M059J (cell line): ENCODE results near the gene ITGB3. TPM values are rescaled to one million over a fixed set of nuclear protein-coding genes. Genes with fewer than 3 reads are reported as not detected.
A peak's percentile ranks its signal among the peaks of the same experiment; 100 is the strongest.

ENCODE experiments used
- DNase-seq: peaks from one replicate; pipeline ENCODE4 v3.0.0-alpha.2; 2012; ENCODE audit warnings: low read depth
- total RNA-seq: library from RNA; depleted of rRNA; stranded (reverse); fragments of >200 nt; shearing (Covaris generic); gene quantifications from 2 replicates; pipeline ENCODE4 v1.2.3, GENCODE V29; 2014

ITGB3 gene
- total RNA-seq, 1 experiment from 2014 or later, result 3.1 TPM

DNA sequence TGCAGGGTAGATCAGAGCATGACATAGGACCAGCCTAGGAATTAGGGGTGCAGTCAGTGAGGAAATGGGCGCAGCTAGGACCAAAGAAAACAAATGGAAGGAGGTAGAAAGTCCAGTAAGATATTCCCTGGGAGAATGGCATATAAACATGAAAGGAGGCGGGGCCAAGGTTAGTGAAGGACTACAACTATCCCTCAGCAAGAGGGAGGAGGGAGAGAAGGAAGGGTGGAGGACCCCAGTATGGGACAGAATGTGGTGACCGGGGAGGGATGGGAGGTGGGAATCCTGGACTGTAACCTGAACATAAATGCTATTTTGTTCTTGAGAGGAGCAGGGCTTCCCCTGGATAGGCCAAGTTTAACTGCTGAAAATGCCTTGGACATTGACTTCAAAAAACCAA is 22.8 kb downstream of the ITGB3 start:
- peak; percentile 26 for DNase-seq

DNA sequence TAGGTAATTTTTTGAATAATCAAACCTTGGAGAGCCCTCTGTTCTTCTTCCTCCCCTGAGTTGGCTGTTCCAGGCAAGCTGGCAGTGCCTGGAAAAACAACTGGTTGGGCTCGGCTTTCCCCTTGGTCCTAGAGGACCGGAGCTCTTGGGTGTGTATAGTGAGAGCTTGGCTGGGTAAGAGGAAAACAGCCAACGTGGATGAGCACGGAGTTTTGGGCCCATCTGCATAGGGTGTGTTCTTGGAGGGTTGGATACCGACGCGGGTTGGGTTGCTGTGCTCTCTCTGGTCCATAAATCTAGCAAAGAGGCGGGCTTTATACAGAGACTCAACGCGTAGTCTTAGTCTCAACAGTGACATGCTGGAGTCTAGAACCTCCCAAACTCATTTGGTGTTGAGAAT is 23.2 kb downstream of the ITGB3 start:
- DNase-seq, result peak; percentile 91

DNA sequence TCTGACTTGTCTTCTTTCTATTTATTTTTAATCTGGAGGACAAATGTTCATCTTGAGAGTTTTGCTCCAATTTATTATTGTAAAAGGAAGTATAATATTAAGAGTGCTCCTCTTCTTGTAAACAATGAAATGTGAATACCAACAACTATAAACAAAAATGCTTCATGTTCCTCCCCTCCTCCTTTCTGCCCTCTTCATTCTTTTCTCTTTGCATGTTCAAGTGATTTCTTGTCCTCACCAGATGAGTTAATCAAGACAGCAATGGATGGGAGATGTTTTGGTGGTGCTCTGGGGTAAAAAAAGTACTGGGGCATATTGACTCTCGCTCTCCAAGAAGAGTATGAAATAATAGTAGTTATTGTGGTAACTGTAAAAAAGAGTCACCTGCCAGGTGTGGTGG is 24.3 kb downstream of the ITGB3 start:
- no peak for DNase-seq

GRCh38 chr17:47278561-47278960 is 24.9 kb downstream of the ITGB3 start:
- peak; percentile 53 for DNase-seq

DNA sequence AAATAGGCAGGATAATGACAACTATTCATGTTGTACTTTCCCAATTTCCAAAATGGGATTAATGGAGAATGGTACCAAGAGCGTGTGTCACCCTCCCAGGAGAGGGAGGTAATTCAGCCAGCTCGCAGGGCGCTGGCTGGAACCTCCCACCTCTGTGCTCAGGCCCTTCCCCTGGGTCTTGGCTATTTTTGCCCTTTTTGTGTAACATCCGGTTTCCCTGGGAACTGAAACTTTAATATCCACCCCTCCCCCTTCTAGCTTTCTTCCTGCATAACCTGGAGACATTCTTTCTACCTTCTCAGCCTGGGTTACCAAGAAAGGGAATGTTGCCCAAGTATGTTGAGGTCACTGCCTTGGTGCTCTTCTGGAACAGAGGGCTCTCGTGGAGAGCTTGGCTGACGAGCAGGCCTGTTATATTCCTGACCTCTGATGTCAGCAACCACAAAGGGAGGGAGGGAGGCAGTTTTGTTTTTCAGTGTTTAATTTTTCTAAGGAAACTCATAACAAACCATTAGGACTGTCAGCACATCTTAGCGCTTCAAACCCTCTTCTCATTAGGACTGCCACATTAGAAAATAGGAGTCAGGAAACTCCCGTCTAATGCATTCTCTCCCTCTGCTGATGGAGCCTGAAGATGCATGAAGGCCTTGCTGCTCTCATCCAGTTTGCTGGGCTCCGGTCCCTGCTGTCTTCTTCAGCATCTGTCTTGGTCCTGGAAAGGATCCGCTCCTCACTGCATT is 25.6 kb downstream of the ITGB3 start:
- peak; percentile 100 for DNase-seq

DNA sequence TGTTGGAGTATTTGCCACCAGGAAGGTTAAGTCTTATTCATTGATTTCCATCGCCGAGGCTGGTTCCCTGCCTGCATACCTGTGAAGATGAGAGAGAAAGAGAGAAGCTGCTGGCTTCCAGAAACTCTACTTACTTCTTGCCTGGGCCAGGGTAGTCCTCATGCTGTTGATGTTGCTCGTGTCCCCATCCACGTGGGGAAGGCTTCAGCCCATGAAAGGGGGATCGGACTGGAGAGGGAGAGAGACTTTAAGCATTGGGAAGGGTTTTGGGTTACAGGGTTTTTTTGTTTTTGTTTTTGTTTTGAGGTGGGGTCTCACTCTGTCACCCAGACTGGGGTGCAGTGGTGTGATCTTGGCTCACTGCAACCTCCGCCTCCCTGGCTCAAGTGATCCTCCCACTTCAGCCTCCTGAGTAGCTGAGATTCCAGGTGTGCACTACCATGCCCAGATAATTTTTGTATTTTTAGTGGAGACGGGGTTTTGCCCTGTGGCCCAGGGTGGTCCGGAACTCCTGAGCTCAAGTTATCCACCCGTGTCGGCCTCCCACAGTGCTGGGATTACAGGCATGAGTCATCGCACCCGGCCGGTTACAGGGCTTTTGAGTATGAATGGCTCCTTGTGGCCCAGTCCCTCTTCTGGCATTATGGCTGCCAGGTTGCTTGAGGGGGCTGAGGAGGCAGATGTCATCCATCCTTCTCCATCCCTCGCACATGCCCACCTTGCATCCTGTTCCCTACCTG is 26.6 kb downstream of the ITGB3 start:
- DNase-seq, result peak; percentile 83

DNA sequence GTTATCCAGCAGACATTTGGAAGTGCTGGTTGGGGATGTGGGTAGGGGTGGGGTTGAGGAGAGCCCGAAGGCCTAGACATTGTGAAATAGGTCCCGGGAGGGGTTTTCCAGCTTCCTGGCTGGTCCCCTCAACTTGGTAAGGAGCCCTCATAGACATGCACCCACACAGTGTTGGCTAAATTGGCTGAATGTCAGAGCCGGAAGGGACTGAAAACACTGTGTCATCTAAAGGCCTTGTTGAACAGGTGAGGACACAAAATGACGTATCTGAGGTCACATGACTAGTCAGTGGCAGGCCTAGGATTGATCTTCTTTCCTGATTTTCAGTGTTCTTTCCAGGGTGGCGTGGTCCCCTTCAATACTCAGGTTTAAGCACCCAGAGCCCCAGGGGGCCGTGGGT is 27.6 kb downstream of the ITGB3 start:
- peak; percentile 15 for DNase-seq

DNA sequence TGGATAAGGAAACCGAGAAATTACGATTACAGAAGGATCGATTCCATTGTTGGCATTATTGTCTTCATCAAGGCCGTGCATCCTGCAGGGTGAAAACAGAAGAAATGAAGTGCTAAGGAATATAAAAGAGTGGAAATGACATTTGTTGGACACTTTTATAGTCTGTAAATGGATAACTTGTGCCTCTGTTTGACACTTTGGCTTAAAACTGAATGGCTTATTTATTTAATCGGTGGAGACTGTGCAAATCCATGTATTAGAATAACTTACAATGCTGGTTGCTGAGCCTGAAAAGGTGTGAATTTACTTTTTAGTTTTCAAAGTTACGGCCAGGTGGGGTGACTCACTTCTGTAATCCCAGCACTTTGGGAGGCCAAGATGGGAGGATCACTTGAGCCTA is 31.4 kb downstream of the ITGB3 start:
- no peak for DNase-seq

GRCh38 chr17:47286198-47286914 is 32.7 kb downstream of the ITGB3 start:
- DNase-seq, result no peak

- no peak for DNase-seq
Observed at GRCh38 chr17:47287068-47287467, 33.4 kb downstream of the ITGB3 start.

- no peak for DNase-seq
Observed at GRCh38 chr17:47287639-47288038, 34.0 kb downstream of the ITGB3 start.

GRCh38 chr17:47288531-47289116 is 35.0 kb downstream of the ITGB3 start:
- DNase-seq, result peak; percentile 28

DNA sequence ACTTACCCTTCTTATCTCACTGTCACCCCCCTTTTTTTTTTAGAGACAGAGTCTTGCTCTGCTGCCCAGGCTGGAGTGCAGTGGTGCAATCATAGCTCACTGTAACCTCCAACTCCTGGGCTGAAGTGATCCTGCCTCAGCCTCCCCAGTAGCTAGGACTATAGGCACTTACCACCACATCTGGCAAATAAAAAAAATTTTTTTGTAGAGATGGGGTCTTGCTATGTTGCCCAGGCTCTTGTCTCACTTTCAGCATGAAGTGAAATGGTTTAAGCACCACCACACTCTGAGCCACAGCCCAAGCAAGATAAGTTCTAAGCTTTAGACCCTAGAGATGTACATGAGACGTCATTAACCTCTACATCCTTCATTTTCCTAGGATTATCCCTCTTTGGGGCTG is 35.7 kb downstream of the ITGB3 start:
- no peak for DNase-seq

DNA sequence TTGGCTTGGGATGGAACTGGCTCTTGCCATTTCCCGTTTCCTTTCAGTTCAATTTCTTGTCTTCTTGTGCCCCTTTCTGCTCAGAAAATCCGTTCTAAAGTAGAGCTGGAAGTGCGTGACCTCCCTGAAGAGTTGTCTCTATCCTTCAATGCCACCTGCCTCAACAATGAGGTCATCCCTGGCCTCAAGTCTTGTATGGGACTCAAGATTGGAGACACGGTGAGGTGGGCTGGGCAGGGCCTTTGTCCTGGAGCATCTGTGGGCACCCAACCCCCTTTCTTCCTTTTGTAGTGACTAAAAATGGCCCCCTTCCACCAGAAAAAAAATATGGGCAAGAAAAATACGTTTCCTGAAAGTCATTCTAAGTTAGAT is 37.2 kb downstream of the ITGB3 start:
- DNase-seq, result no peak

DNA sequence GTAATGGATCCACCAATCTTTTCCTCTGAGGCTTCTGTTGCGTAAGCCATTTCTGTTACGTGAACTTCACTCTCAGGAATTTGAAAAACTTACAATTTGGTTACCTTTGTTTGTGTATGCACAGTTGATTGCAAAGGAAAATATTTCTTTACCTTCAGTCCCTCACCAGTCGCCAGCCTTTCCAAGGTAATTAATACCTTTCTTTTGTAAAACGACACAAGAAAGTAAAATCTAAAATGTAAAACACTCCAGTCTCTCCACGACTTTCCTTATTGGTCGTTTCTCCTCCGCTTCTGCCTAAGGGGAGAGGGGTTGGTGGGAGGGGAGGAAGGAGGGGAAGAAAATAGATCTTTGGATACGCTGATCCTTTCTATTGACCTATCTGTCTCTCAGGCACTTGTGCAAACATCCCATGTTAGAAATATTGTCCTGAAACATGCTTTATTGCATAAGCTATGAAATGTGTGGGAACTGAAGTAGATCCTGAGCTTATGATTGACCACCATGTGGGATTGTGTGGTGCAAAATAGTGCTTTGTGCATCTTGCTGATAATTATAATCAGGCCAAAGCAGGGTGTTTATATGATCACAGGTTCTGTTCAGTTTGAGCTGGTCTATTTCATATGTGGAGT is 37.7 kb downstream of the ITGB3 start:
- no peak for DNase-seq

DNA sequence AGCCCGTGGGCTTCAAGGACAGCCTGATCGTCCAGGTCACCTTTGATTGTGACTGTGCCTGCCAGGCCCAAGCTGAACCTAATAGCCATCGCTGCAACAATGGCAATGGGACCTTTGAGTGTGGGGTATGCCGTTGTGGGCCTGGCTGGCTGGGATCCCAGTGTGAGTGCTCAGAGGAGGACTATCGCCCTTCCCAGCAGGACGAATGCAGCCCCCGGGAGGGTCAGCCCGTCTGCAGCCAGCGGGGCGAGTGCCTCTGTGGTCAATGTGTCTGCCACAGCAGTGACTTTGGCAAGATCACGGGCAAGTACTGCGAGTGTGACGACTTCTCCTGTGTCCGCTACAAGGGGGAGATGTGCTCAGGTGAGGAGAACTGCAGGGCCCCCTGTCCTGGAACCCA is 38.6 kb downstream of the ITGB3 start:
- DNase-seq, result no peak

- no peak for DNase-seq
Observed at GRCh38 chr17:47295037-47295873, 41.6 kb downstream of the ITGB3 start.

- no peak for DNase-seq
Observed at GRCh38 chr17:47295874-47296255, 42.2 kb downstream of the ITGB3 start.

- peak; percentile 22 for DNase-seq
Observed at GRCh38 chr17:47297661-47298400, 44.2 kb downstream of the ITGB3 start.

GRCh38 chr17:47298712-47299111 is 45.1 kb downstream of the ITGB3 start:
- DNase-seq, result no peak
